HEK293 (cell line): Measurements from ENCODE around the gene GATA1.

Experiments
- CTCF ChIA-PET: fragments of 350-600 bp; formaldehyde crosslinking; extraction: SDS; loops from one replicate; lab custom pipeline; 2021; ENCODE audit warnings: antibody characterized with exemption; lab: Yijun Ruan, JAX
- POLR2A ChIA-PET: fragments of 300-600 bp; formaldehyde crosslinking; extraction: SDS; loops from one replicate; lab custom pipeline; 2020; ENCODE audit warnings: antibody characterized with exemption, inconsistent platforms; lab: Yijun Ruan, JAX
- H3K27ac ChIP-seq: fragments of 200-500 bp; sonication (Bioruptor generic); 2 replicates; pipeline ENCODE4 v1.5.1; 2014; ENCODE audit warnings: low read depth, low read length, control low read depth, inconsistent platforms; ENCODE audit errors: extremely low read depth
- H3K36me3 ChIP-seq, 2 experiments: fragments of 200-500 bp in 1 of 2; sonication (Bioruptor generic) in 1 of 2; 1 replicate in 1 of 2; 2 replicates in 1 of 2; pipeline ENCODE4 v1.5.1; 2014 to 2017; ENCODE audit warnings: inconsistent platforms in 2 of 2, low read length in 2 of 2; ENCODE audit not compliant: control insufficient read depth in 2 of 2, insufficient read depth in 1 of 2
- H3K4me1 ChIP-seq: fragments of 200-500 bp; sonication (Bioruptor generic); 2 replicates; pipeline ENCODE4 v1.5.1; 2014; ENCODE audit warnings: mild to moderate bottlenecking, low read length, inconsistent platforms; ENCODE audit not compliant: control insufficient read depth, insufficient read depth
- H3K4me3 ChIP-seq: 2 replicates; pipeline ENCODE4 v1.5.1; 2011; ENCODE audit warnings: low read depth, mild to moderate bottlenecking, control low read depth, low read length, moderate library complexity
- H3K9me3 ChIP-seq: fragments of 200-500 bp; sonication (Bioruptor generic); 2 replicates; pipeline ENCODE4 v1.5.1; 2014; ENCODE audit warnings: low read depth, low read length, inconsistent platforms; ENCODE audit not compliant: control insufficient read depth, insufficient read depth
- BCL11A ChIP-seq: fragments of 450-650 bp; formaldehyde crosslinking; IDR thresholded peaks from 2 replicates; pipeline ENCODE4 v1.5.1; 2016; ENCODE audit warnings: low read depth, missing biosample characterization, missing genetic modification characterization
- GLI2 ChIP-seq: fragments of 450-650 bp; formaldehyde crosslinking; IDR thresholded peaks from 2 replicates; pipeline ENCODE4; 2017; ENCODE audit warnings: missing biosample characterization, missing genetic modification characterization, low read depth, borderline replicate concordance
- GLIS1 ChIP-seq: fragments of 450-650 bp; formaldehyde crosslinking; IDR thresholded peaks from 2 replicates; pipeline ENCODE4 v1.5.1; 2016; ENCODE audit warnings: missing biosample characterization, missing genetic modification characterization
- MYNN ChIP-seq: fragments of 450-650 bp; formaldehyde crosslinking; IDR thresholded peaks from 2 replicates; pipeline ENCODE4 v1.5.1; 2016; ENCODE audit warnings: missing biosample characterization, missing genetic modification characterization, borderline replicate concordance
- PBX3 ChIP-seq: sonication (generic); formaldehyde crosslinking; IDR thresholded peaks from 2 replicates; pipeline ENCODE4 v1.8.1; 2022; ENCODE audit warnings: mild to moderate bottlenecking, moderate library complexity, missing genetic modification reagents
- ZEB2 ChIP-seq: fragments of 450-650 bp; formaldehyde crosslinking; IDR thresholded peaks from 2 replicates; pipeline ENCODE4 v1.5.1; 2016; ENCODE audit warnings: missing biosample characterization, missing genetic modification characterization
- ZFP41 ChIP-seq: fragments of 450-650 bp; formaldehyde crosslinking; IDR thresholded peaks from 2 replicates; pipeline ENCODE4 v1.5.1; 2016; ENCODE audit warnings: missing biosample characterization, missing genetic modification characterization, borderline replicate concordance
- ZNF10 ChIP-seq: fragments of 450-650 bp; formaldehyde crosslinking; IDR thresholded peaks from 2 replicates; pipeline ENCODE4 v1.5.1; 2017; ENCODE audit warnings: missing biosample characterization, missing genetic modification characterization
- ZNF132 ChIP-seq: fragments of 450-650 bp; formaldehyde crosslinking; IDR thresholded peaks from 2 replicates; pipeline ENCODE4 v1.5.1; 2017; ENCODE audit warnings: missing biosample characterization, missing genetic modification characterization, borderline replicate concordance
- ZNF148 ChIP-seq: fragments of 450-650 bp; formaldehyde crosslinking; IDR thresholded peaks from 2 replicates; pipeline ENCODE4 v1.5.0; 2017; ENCODE audit warnings: missing biosample characterization, missing genetic modification characterization, borderline replicate concordance
- ZNF211 ChIP-seq: fragments of 450-650 bp; formaldehyde crosslinking; IDR thresholded peaks from 2 replicates; pipeline ENCODE4 v1.5.1; 2016; ENCODE audit warnings: low read depth, missing biosample characterization, missing genetic modification characterization
- ZNF221 ChIP-seq: fragments of 450-650 bp; formaldehyde crosslinking; IDR thresholded peaks from 2 replicates; pipeline ENCODE4 v1.5.1; 2017; ENCODE audit warnings: missing biosample characterization, missing genetic modification characterization, borderline replicate concordance
- ZNF23 ChIP-seq: fragments of 450-650 bp; formaldehyde crosslinking; IDR thresholded peaks from 2 replicates; pipeline ENCODE4 v1.5.1; 2016; ENCODE audit warnings: missing biosample characterization, missing genetic modification characterization, borderline replicate concordance
- ZNF292 ChIP-seq: fragments of 450-650 bp; formaldehyde crosslinking; IDR thresholded peaks from 2 replicates; pipeline ENCODE4 v1.5.1; 2016; ENCODE audit warnings: low read depth, missing biosample characterization, missing genetic modification characterization, borderline replicate concordance
- ZNF513 ChIP-seq: fragments of 450-650 bp; IDR thresholded peaks from 2 replicates; pipeline ENCODE4 v1.5.1; 2018; ENCODE audit warnings: missing biosample characterization, missing genetic modification characterization
- ZNF544 ChIP-seq: fragments of 450-650 bp; formaldehyde crosslinking; IDR thresholded peaks from 2 replicates; pipeline ENCODE4 v1.5.0; 2017; ENCODE audit warnings: missing biosample characterization, missing genetic modification characterization
- ZNF747 ChIP-seq: fragments of 450-650 bp; formaldehyde crosslinking; IDR thresholded peaks from 2 replicates; pipeline ENCODE4 v1.5.1; 2016; ENCODE audit warnings: missing biosample characterization, missing genetic modification characterization

The GATA1 gene

GRCh38 chrX:48829016-48829735, 42.8 kb downstream of the GATA1 start:
- Histone ChIP-seq H3K27ac (no peak overlapping the region), H3K4me1 (no peaks in the 10 kb centered on the region)
- TF ChIP-seq GLIS1 (tag by site-specific recombination) (no peak), MYNN (tag by site-specific recombination) (no peak), ZNF544 (tag by site-specific recombination) (no peak), ZEB2 (no peak), ZNF292 (no peak), ZNF513 (tag by site-specific recombination) (no peak), ZNF132 (tag by site-specific recombination) (no peak), ZNF211 (tag by site-specific recombination) (no peak), ZNF221 (no peak), ZNF23 (no peak), PBX3 (no peak)
- TF ChIP-seq, all 188 proteins: peak for 0
- CTCF ChIA-PET = no interaction called here
- peaks cover 0 to 17% of the 10 kb centered on the region in 2 experiments; a peak in 1 of 3 replicates for H3K36me3 ChIP-seq
- H3K9me3 ChIP-seq = no peaks in the 10 kb centered on the region
- POLR2A ChIA-PET = interaction anchor here (1.2 kb wide), 1 partner anchor 83 kb away, joined by 3 read pairs; the partner anchor contains the start of gene SLC35A2
- H3K4me3 ChIP-seq = no peak overlapping the region

- Histone ChIP-seq H3K27ac (no peak overlapping the region), H3K4me3 (no peak overlapping the region), H3K36me3 (no peaks in the 10 kb centered on the region), H3K9me3 (no peaks in the 10 kb centered on the region), H3K4me1 (no peaks in the 10 kb centered on the region)
- TF ChIP-seq ZNF10 (tag by site-specific recombination) = no peak
- no peak for TF ChIP-seq GLI2 (tag by site-specific recombination)
- TF ChIP-seq ZNF148 (tag by site-specific recombination) = no peak
- TF ChIP-seq ZFP41 (tag by site-specific recombination) = no peak
- TF ChIP-seq BCL11A (tag by site-specific recombination) = no peak
- TF ChIP-seq ZNF747 (tag by site-specific recombination) = no peak
- ChIA-PET POLR2A (no interaction called here), CTCF (no interaction called here)
These were observed 44.9 kb downstream of the GATA1 start for GRCh38 chrX:48831136-48831908.
